ENCODE results near the gene IL12RB1.
"Not testable (repeated sequence)": the region's sequence is repeated elsewhere in the genome, so short reads cannot be mapped to it uniquely, and the experiment has no call there.

The IL12RB1 gene

DNA sequence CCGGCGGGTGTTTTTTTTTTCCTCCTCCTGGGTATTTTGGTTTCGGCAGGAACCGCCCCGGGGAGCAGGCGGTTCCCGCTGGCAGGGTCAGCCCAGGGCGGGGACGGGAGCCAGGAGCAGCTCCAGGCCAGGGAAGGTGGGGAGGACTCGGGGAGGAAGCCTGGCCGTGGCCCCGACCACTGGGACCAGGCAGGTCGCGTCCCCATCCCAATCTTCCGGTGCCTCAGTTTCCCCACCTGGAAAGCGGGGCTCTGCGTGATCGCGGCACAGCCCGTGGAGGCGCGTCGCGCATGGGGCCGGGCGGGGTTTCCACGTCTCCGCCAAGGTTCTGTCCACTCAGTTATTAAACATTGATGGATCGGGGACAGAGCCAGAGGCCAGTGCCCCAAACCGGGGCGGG is 34.8 kb downstream of the IL12RB1 start:
- in situ Hi-C loops (cut with HindIII; ENCODE audit: low sequenced_read_pairs) = no loop called here

DNA sequence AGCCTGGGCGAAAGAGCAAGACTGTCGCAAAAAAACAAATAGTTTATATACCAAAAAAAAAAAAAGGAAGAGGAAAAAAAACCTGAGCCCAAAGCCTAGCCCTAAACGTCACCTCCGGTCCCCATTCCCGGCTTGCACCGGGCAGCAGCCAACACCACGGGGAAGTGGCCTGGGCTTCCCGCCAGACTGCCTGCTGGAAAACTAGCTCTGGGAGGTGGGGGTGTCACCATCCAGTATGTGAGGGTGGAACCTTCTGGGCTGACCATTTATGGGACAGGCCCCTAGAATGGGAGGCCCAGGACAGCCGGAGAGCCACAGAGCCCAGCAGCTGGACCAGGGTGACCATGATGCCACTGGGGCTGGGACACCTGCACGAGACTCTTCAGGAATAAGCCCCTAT is 37.3 kb downstream of the IL12RB1 start:
- in situ Hi-C loops (cut with HindIII; ENCODE audit: low sequenced_read_pairs) = no loop called here

DNA sequence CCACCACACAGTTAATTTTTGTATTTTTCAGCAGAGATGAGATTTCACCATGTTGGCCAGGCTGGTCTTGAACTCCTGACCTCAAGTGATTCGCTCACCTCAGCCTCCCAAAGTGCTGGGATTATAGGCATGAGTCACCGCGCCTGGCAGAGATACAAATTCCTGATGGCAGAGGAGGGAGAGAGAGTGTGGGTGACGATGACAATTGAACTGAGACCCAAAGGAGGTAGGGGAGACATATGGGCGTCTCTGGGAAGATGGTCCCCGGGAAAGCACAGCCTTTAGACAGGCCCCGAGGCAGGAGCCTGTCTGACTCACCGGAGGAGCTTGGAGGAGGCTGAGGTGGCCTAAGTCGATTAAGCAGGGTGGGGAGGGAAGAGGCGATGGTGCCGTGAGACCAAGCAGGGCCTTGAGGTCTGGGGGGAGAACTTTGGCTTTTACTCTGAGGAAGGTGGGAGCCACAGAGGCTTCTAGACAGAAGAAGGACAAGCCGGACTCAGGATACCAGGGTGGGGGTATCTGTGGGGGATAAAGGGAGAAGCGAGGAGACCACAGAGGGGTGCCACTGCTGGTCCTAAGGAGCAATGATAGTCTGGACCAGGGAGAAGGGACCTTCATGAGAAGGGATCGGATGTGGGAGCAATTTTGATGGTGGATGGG is 40.5 kb downstream of the IL12RB1 start:
- in situ Hi-C loops (cut with HindIII; ENCODE audit: low sequenced_read_pairs) = no loop called here

DNA sequence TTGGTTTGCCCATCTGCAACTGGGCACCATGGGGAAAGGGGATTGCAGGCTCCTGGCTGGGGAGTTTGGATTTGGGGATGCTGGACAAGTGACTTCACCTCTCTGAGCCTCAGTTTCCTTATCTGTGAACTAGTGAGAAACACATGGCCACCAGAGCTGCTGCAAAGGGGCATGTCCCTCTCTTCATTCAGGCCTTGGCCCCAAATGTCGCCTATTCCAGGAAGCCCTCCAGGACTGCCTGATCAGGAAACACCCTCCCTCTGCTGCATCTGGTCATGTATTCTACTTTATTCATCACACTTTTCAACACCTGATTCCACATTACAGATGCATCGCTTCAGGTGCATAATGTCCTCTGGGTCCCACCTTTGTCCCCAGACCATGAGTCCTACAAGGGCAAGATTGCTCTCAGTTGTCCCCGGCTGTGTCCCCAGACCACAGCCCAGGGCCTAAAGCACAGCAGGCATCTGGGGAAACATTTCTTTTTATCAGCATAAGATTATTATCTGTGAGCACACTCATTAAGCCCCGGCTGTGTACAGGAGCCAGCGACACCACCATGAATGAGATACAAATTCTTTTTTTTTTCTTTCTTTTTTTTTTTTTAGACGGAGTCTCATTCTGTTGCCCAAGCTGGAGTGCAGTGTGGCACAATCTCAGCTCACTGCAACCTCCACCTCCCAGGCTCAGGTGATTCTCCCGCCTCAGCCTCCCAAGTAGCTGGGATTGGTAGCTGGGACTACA is 41.3 kb downstream of the IL12RB1 start:
- in situ Hi-C loops (cut with HindIII; ENCODE audit: low sequenced_read_pairs) = no loop called here

DNA sequence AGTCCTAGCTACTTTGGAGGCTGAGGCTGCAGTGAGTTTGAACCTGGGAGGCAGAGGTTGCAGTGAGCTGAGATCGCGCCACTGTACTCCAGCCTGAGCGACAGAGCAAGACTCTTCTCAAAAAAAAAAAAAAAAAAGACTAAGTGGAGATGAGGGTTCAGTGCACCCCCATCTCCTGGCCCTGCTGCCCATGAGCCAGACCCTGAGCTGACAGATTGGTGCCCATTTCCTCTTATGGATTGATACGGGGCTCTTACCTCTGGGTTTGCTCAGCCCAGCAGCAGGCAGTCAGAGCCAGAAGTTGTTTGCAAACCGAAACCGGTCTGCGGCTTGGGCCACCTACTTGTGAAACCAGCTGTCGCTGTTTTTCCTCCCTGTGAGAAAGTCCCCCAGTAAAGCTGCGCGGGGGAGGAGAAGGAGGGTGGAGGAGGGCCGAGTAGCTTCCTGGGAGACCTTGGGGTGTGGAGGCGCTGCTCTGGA is 41.9 kb downstream of the IL12RB1 start:
- in situ Hi-C loops (cut with HindIII; ENCODE audit: low sequenced_read_pairs) = no loop called here

DNA sequence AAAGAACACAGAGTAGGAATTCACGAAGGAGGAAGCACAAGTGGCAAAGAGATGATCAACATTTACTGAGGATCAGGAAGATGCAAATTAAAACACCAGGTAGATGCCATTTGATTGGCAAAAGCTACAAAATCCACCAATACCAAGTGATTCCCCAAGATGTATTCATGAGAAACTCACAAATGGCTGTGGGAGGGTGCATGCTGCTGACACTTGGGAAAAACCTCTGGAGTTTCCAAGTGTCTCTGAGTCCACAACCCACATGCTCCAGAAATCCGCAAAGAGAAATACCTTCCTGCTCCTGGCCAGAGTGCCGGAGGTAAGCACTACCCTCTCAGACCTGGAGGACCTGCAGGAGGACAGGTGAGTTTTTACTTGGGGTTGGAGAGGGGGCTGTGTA is 43.1 kb downstream of the IL12RB1 start:
- in situ Hi-C loops (cut with HindIII; ENCODE audit: low sequenced_read_pairs) = no loop called here

DNA sequence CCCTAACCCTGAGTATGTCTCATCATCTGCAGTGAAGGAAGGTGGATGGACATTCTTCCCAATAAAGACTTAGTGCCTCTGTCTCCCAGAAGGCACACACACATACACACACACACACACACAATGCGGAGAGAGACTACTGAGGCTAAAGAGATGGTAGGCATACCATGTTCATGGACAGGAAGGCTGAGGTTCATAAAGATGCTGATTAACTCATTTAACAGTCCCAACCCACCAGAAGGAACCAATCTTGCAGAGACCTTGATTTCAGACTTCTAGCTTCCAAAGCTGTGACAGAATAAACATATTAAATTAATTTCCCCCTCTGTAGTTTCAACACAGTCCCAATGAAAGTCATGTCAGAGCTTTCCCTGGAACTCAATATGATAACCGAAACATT is 45.7 kb downstream of the IL12RB1 start:
- in situ Hi-C loops (cut with HindIII; ENCODE audit: low sequenced_read_pairs) = no loop called here

DNA sequence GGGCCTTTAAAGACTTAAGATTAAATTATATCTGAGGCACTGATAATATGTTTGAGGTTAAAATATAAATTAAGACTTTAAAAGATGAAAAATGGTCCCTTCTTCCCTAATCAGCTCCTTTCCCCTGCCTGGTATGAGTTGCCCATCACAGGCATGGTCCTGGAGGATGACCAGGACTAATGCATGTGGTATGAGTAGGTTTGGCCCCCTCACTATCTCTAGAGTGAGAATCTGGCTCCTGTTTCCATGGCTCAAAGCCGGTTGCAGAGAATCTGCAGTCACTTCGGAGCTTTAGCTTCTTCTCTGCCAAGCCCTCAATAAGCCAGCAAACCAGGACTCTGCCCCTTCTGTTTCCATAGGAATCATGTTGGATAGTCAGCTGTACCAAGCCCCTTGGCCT is 54.6 kb downstream of the IL12RB1 start:
- in situ Hi-C loops (cut with HindIII; ENCODE audit: low sequenced_read_pairs) = not testable (repeated sequence)

DNA sequence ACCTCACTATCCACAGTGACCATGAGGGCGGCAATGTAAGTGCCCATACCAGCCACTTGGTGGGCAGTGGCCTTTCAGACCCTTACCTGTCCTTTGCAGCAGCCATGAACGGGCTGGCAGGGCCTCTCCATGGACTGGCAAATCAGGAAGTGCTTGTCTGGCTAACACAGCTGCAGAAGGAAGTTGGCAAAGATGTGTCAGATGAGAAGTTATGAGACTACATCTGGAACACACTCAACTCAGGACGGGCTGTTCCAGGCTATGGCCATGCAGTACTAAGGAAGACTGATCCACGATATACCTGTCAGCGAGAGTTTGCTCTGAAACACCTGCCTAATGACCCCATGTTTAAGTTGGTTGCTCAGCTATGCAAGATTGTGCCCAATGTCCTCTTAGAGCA is 55.3 kb downstream of the IL12RB1 start:
- in situ Hi-C loops (cut with HindIII; ENCODE audit: low sequenced_read_pairs) = not testable (repeated sequence)

DNA sequence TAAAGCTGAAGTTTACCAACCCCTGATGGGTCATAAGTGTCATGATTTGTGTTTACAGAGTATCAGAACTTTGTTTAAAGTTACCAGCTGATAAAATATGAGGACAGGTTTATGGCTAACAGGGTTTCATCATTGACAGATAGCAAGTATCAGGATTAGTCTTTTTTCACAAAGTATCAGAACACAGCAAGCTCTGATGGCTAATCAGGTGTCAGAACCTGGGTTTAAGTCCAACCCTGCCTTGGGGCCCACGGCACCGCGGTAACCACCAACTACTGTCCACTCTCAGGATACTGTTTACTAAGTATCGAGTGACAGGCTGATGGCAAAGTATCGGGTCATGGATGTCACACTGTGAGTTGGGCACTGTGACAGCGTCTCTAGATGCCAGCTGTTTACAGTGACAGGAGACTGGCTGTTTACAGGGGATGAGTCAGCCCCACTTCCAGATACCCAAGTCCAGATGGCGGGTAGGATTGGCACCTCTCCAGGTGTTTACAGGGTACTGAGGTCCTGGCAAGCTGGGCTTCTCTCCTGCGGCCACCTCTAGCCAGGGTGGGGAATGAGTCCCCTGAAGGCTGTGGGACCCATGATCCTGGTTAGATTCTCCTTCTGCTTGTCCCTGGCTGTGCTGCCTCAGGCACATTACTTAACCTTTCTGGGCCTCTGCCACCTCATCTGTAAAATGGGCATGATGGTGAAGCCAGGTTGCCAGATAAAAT is 57.0 kb downstream of the IL12RB1 start:
- in situ Hi-C loops (cut with HindIII; ENCODE audit: low sequenced_read_pairs) = no loop called here

DNA sequence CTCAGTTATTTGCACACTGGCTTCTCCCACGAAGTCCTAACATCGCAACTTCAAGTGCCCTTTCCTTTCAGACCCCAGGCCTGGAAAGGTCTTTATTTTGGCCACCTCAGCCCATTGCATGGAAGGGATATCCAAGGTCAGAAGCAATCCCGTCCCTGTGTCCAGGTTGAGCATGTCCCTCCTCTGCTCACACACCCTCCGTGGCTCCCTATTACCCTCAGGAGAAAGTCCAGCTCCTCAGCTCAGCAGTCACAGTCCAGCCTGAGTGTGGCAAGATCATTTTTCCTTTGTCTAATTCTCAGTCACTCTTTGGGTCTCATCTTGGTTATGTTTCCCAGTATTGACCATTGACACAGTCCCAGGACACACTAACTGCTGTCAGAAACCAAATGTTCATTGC is 59.6 kb downstream of the IL12RB1 start:
- in situ Hi-C loops (cut with HindIII; ENCODE audit: low sequenced_read_pairs) = no loop called here

DNA sequence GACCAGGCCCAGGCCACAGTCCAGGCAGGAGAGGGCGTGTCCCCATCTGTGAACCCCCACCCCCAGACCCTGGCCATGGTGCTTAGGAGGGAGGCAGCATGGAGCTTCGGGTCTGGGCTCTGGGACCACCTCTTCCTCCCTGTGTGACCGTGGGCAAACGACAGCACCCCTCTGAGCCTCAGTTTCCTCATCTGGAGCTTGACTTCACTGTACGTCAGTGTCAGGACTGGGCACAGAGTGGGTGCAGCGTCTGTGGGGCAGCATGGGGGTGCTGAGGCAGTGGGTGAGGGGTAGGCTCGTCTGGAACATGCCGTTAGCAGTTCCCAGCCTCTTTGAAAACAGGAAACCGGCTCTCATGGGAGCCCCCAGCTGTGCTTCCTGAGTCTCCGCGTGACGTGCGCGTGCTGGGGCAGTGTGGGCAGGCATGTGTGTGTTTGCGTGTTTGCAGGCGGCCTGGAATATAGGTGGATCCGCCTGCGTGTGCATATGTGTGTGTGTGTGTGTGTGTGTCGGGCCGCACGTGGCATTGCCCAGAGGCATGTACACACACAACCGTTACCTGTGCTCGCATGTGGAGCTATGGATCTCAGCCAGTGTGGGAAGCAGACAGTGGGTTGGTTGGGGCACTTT is 63.0 kb downstream of the IL12RB1 start:
- in situ Hi-C loops (cut with HindIII; ENCODE audit: low sequenced_read_pairs) = no loop called here

DNA sequence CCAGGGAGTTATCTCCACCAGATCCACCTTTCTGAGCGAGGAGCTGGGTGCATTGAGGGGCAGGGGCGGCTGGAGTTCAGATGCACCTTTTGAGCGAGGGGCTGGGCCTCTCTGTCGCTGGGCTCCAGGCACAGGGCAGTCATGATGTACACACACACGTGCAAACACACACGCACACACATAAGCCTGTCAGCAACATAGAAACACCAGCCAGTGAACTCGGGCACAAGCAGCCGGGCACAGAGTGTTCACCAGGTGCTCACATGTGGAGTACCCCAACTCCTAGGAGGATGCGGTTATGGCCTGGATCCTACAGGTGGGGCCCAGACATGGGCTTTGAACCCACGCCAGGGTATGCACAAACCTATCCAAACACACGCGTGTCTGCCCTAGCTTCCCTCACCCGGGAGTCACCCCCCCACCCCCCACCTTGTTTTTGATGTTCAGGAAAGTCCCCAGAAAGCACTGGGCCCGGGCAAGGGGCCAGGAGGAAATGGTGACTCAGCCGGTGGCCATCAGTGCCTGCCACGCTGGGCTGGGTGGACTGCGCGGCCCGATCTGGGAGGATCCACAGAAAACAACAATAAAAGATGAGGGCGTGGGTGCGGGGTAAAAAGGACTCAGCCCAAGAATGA is 65.5 kb downstream of the IL12RB1 start:
- in situ Hi-C loops (cut with HindIII; ENCODE audit: low sequenced_read_pairs) = no loop called here

DNA sequence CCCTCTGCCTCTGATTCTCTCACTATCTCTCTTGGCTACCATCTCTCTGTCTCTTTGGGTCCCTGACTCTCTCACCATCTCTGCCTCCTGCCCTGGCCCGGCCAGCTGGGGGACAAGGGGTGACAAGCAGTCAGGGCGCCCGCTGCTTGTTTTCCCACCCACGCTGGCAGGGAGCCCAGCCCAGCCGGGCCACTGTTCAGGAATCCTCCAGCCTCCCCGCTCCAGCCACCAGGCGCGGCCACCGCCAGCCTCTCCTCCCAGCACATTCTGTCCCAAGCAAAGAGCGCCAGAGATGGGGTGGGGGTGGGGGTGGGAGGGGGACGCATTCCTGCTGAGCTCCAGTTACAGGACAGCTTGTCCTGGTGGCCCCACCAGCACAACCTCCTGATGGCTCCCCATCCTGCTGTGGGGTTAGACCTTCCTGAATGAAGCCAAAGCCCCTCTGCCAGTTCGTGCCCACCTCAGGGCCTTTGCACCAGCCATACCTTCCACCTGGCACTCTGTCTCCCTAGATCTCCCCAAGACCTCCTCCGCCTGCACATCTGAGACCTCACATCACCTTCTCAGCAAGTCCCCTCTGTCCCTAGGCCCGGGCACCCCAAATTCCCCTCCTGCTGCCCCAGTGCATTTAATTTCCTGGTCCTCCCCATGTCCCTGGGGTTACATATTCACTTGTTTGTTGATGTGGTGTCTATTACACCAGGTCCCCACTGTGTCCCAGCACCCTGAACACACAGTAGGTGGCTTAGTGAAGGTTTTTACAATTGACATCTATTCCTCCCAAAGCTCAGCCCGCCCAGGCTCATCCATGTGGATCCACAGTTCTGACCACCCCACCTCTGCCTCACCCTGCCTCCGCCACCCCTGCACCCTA is 66.3 kb downstream of the IL12RB1 start:
- in situ Hi-C loops (cut with HindIII; ENCODE audit: low sequenced_read_pairs) = no loop called here

DNA sequence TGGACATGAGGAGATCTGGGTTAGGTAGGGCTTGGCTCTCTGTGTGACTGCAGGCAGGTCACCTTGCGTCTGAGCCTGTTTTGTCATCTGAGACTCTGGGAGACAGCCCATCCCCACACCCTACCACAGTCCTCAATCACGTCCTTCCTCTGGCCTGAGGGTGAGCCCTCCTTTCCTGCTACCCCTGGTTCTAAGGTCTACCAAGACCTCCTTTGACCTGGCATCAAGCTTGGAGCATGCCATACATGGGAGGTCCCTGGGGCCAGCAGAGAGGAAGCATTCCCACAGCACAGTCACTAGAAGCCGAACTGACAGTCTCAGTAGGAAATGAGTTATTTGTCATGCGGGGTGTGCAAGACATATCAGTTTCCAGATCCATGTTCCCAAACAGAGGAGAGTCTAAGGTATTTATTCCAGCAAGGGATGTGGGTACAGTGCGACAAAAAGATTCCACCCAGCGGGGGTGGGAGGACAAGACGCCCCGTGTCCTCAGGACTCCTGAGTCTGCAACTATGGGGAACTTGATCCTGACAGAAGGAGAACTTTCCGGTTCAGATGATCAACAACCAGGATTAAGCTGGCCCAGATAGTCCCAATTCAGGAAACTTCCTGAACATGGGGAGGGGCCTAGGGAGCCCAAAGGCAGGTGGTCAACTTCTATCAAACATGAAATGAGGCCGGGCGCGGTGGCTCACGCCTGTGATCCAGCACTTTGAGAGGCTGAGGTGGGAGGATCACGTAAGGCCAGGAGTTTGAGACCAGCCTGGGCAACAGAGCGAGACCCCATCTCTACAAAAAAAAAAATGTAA is 69.3 kb downstream of the IL12RB1 start:
- in situ Hi-C loops (cut with HindIII; ENCODE audit: low sequenced_read_pairs) = no loop called here

DNA sequence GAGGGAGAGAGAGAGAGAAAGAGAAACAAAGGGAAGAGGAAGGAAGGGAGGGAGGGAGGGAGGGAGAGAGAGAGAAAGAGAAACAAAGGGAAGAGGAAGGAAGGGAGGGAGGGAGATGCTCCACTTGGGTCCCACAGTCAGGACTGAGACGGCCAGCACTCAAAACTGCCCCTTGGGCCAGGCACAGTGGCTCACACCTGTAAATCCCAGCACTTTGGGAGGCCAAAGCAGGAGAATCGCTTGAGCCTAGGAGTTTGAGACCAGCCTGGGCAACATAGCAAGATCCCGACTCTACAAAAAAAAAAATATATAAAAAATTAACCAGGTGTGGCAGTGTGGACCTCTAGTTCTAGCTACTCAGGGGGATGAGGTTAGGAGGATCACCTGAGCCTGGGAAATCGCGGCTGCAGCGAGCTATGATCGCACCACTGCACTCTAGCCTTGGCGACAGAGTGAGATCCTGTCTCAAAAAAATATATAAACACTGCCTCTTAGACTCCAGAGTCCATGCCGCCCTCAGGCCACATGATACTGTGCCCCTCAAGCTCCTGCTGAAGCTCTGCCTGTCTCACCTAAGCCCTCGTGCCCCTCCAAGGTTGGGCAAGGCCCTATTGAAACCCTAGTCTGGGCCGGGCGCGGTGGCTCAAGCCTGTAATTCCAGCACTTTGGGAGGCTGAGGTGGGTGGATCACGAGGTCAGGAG is 70.4 kb downstream of the IL12RB1 start:
- in situ Hi-C loops (cut with HindIII; ENCODE audit: low sequenced_read_pairs) = no loop called here

DNA sequence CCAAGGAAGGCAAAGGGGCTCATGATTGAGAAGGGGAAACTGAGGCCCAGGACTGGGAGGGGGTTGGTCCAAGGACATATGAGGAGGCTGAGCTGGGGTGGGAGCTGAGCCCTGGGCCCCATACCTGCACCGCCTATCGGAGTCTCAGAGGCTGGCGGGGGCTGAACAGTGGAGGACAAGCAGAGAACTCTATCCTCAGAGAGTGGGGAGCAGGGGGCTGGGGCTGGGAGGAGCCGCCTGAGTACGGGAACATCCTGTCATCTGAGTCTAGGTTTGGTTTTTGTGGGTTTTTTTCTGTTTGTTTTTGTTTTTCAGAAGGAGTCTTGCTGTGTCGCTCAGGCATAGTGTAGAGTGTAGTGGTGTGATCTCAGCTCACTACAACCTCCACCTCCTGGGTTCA is 72.5 kb downstream of the IL12RB1 start:
- in situ Hi-C loops (cut with HindIII; ENCODE audit: low sequenced_read_pairs) = no loop called here

DNA sequence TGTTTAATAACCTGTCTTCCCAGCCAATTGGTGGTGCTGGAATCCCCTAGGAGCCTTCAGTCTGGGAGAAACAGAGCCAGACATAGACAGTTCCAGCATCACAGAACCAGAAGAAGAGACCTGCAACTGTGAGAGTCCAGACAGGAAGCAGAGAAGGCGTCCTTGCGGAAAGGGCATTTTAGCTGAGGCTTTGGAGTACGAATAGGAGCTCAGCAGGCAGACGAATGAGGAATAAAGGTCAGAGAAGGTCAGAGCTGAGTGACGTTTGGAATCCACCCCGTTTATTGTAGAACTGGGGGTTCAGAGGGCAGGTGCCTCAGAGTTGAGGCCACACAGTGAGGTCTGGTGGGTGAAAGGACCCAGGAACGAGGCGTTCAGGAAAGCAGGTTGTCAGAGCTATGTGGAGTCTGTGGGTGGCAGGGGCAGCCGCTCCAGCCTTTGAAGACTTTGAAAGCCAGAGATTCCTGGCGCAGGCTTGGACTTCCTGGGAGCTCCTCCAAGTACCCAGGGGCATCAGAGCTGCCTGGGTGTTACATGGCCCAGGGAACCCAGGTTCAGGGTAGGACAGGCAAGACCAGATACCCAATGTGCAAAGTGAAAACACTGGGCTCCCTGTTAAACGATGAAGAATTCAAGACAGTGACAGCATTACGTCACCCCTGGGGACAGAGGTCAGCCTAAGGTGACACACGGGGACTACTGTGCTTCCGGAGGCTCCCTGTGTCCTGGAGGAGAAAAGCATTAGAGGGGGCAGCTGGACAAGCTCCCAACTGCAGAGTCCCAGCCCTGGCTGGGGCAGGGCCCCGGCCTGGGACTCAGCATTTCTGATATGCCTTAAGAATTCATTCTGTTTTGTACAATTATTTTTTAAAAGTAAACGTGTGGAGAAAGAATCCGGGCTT is 73.3 kb downstream of the IL12RB1 start:
- in situ Hi-C loops (cut with HindIII; ENCODE audit: low sequenced_read_pairs) = no loop called here
